PC-9 (cell line): ENCODE results near the gene TJP2. TPM values are rescaled to one million over a fixed set of nuclear protein-coding genes. Genes with fewer than 3 reads are reported as not detected.

Source experiments
- BruUV-seq: library from RNA; stranded (reverse); fragments of 400-500 nt; replicated peaks from 2 replicates; lab custom pipeline; 2021; lab: Mats Ljungman, UMichigan
- CTCF ChIA-PET: fragments of 300-600 bp; sonication (Branson Sonifier 250); formaldehyde crosslinking; loops from one replicate; lab custom pipeline; 2022; ENCODE audit warnings: antibody characterized with exemption; lab: Charles Lee
- POLR2A ChIA-PET: fragments of 300-600 bp; sonication (Branson Sonifier 250); formaldehyde crosslinking; loops from one replicate; lab custom pipeline; 2022; ENCODE audit warnings: antibody characterized with exemption; ENCODE audit not compliant: unreplicated experiment; lab: Charles Lee
- DNase-seq, 2 experiments: peaks; one replicate each; pipeline versions ENCODE4 v3.0.0 to v3.0.0-alpha.2; 2015 to 2022; ENCODE audit warnings: mixed read lengths in 1 of 2
- H2AFZ ChIP-seq: fragments of 200-600 bp; sonication (generic); 2 replicates; pipeline ENCODE4 v1.8.1; 2017; ENCODE audit warnings: antibody characterized with exemption
- H3F3A ChIP-seq: fragments of 200-600 bp; sonication (generic); 2 replicates; pipeline ENCODE4 v1.8.1; 2017; ENCODE audit warnings: antibody characterized with exemption, mild to moderate bottlenecking, low read depth; ENCODE audit not compliant: insufficient read depth
- H3K27ac ChIP-seq: fragments of 200-600 bp; sonication (generic); 2 replicates; pipeline ENCODE4 v1.6.1; 2016; ENCODE audit warnings: mixed run types
- H3K27me3 ChIP-seq: fragments of 200-600 bp; sonication (generic); 2 replicates; pipeline ENCODE4 v1.6.1; 2016; ENCODE audit warnings: low read depth, mixed run types; ENCODE audit not compliant: insufficient read depth
- H3K36me3 ChIP-seq: fragments of 200-600 bp; sonication (generic); 2 replicates; pipeline ENCODE4 v1.6.1; 2016; ENCODE audit warnings: low read depth, mixed run types
- H3K4me1 ChIP-seq: fragments of 200-600 bp; sonication (generic); replicated peaks from 2 replicates; pipeline ENCODE4 v1.6.1; 2016; ENCODE audit warnings: mixed run types; ENCODE audit not compliant: insufficient read depth
- H3K4me2 ChIP-seq: fragments of 200-600 bp; sonication (generic); 2 replicates; pipeline ENCODE4 v1.6.1; 2017; ENCODE audit warnings: mixed run types
- H3K4me3 ChIP-seq: fragments of 200-600 bp; sonication (generic); 2 replicates; pipeline ENCODE4 v1.6.1; 2016; ENCODE audit warnings: mixed run types
- H3K79me2 ChIP-seq: fragments of 200-600 bp; sonication (generic); 2 replicates; pipeline ENCODE4 v1.6.1; 2017; ENCODE audit warnings: low read depth, mixed run types
- H3K9me2 ChIP-seq: fragments of 200-600 bp; sonication (generic); 2 replicates; pipeline ENCODE4 v1.8.1; 2017; ENCODE audit warnings: mild to moderate bottlenecking; ENCODE audit not compliant: insufficient read depth
- H3K9me3 ChIP-seq: fragments of 200-600 bp; sonication (generic); 2 replicates; pipeline ENCODE4 v1.8.1; 2016; ENCODE audit warnings: low read depth; ENCODE audit not compliant: insufficient read depth
- H4K20me1 ChIP-seq: fragments of 200-600 bp; sonication (generic); 2 replicates; pipeline ENCODE4 v1.8.1; 2017; ENCODE audit not compliant: insufficient read depth
- EZH2 ChIP-seq: fragments of 200-600 bp; sonication (generic); IDR thresholded peaks from 2 replicates; pipeline ENCODE4 v1.8.0; 2017; ENCODE audit warnings: antibody characterized with exemption, low read depth
- intact Hi-C: fragments of 100-400 bp; cut with micrococcal nuclease; formaldehyde crosslinking; loops from one replicate; pipeline ENCODE4 v1.10.0; 2022; ENCODE audit not compliant: unreplicated experiment
- total RNA-seq: library from RNA; stranded (reverse); gene quantifications from 2 replicates; pipeline ENCODE4 v1.2.3, GENCODE V29; 2021
- TF ChIP-seq, protein P1 (sequence below): fragments of 200-600 bp; sonication (generic); conservative IDR thresholded peaks from 2 replicates; pipeline ENCODE4 v1.6.1; 2017; ENCODE audit warnings: mixed run types, antibody characterized with exemption, mild to moderate bottlenecking, moderate library complexity

Gene TJP2
- total RNA-seq, 1 experiment from 2014 or later = 143 TPM

DNA sequence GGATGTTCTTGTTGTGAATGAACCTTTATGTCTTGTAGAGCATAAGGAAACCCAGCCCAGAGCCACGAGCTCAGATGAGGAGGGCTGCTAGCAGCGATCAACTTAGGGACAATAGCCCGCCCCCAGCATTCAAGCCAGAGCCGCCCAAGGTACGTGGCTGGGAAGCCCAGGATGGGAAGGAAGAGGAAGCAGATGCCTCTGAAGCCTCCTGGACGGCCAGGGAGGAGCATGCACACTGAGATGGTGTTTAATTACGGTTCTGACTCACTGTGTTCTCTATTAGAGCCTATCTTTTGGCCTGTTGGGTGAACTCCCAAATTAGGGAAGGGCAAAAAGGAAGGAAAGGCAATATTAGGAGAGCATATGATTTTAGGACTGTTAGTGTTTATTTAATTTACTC is 75.3 kb downstream of the TJP2 start:
- CTCF ChIA-PET = no interaction called here
- H3K27me3 ChIP-seq = no peaks in the 10 kb centered on the region
- H3K4me1 ChIP-seq = no peaks in the 10 kb centered on the region
- no peak overlapping the region for H3K4me2 ChIP-seq
- H4K20me1 ChIP-seq = 0 out of 2 replicates have a peak, but pooled peaks cover 3% of the 10 kb centered on the region
- no peak overlapping the region for H3K27ac ChIP-seq
- H3K4me3 ChIP-seq = no peak overlapping the region
- no peak for TF ChIP-seq EZH2
- TF ChIP-seq, protein P1, sequence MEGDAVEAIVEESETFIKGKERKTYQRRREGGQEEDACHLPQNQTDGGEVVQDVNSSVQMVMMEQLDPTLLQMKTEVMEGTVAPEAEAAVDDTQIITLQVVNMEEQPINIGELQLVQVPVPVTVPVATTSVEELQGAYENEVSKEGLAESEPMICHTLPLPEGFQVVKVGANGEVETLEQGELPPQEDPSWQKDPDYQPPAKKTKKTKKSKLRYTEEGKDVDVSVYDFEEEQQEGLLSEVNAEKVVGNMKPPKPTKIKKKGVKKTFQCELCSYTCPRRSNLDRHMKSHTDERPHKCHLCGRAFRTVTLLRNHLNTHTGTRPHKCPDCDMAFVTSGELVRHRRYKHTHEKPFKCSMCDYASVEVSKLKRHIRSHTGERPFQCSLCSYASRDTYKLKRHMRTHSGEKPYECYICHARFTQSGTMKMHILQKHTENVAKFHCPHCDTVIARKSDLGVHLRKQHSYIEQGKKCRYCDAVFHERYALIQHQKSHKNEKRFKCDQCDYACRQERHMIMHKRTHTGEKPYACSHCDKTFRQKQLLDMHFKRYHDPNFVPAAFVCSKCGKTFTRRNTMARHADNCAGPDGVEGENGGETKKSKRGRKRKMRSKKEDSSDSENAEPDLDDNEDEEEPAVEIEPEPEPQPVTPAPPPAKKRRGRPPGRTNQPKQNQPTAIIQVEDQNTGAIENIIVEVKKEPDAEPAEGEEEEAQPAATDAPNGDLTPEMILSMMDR = no peak
- DNase-seq = no peak
- no TSS peak for BruUV-seq
- H3K36me3 ChIP-seq = peaks cover 42% of the 10 kb centered on the region
- intact Hi-C loops = no loop called here
- no peaks in the 10 kb centered on the region for H3K9me3 ChIP-seq
- H2AFZ ChIP-seq = no peak overlapping the region
- POLR2A ChIA-PET = no interaction called here
- no peaks in the 10 kb centered on the region for H3K79me2 ChIP-seq
- H3K9me2 ChIP-seq = no peaks in the 10 kb centered on the region
- H3F3A ChIP-seq = peaks cover 4% of the 10 kb centered on the region; the same call in 1 of the 2 replicates

DNA sequence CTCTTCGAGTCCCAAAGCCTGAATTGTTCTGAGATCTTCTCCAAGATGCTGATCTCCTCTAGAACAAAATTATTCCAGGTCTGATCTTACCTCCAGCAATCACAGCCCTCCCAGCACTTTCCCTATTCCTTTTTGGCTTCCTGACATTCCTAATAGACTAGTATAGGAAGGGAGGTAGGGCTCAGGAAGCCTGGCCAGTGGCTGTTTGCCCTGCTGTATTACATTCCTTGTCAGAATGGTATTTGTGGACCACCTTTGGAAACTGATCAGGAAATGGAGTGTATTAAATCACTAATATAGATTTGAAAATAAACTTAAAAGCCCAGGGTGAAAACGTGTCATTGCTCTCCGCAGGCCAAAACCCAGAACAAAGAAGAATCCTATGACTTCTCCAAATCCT is 76.6 kb downstream of the TJP2 start:
- Histone ChIP-seq H3K79me2 (no peaks in the 10 kb centered on the region), H3K4me1 (no peaks in the 10 kb centered on the region), H3K27ac (no peak overlapping the region), H3K4me2 (no peak overlapping the region), H3K9me3 (no peaks in the 10 kb centered on the region), H3K27me3 (no peaks in the 10 kb centered on the region), H3K9me2 (no peaks in the 10 kb centered on the region), H3K4me3 (no peak overlapping the region), H3K36me3 (peaks cover 42% of the 10 kb centered on the region), H2AFZ (no peak overlapping the region), H4K20me1 (0 out of 2 replicates have a peak, but pooled peaks cover 3% of the 10 kb centered on the region), H3F3A (peaks cover 4% of the 10 kb centered on the region; the same call in 1 of the 2 replicates)
- ChIA-PET CTCF (no interaction called here), POLR2A (no interaction called here)
- intact Hi-C loops = no loop called here
- BruUV-seq = no TSS peak
- no peak for TF ChIP-seq EZH2
- TF ChIP-seq, protein P1 = no peak
- no peak for DNase-seq

DNA sequence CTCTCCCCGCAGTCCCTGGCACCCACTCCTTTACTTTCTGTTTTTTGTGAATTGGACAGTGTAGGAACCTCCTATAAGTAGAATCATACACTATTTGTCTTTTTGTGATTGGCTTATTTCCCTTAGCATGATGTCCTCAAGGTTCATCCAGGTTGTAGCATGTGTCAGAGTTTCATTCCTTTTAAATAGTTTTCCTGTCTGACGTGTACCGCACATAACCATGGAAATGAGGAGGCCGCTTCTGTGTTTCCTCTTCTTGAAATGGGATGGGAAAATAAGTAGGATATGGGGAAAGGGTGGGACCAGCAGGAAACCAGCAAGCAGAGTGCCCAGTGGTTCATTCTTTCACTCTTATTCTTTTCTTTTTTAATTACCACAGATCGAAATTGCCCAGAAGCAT is 78.4 kb downstream of the TJP2 start:
- BruUV-seq = no TSS peak
- no peak overlapping the region for H2AFZ ChIP-seq
- ChIA-PET POLR2A (no interaction called here), CTCF (interaction anchor here (0.6 kb wide), 1 partner anchor 685 kb away, joined by 3 read pairs; no protein-coding TSS in a partner anchor)
- no peaks in the 10 kb centered on the region for H3K79me2 ChIP-seq
- H3K36me3 ChIP-seq = peaks cover 27% of the 10 kb centered on the region
- TF ChIP-seq, protein P1 = no peak
- H4K20me1 ChIP-seq = 0 out of 2 replicates have a peak, but pooled peaks cover 3% of the 10 kb centered on the region
- peaks cover 4% of the 10 kb centered on the region; the same call in 1 of the 2 replicates for H3F3A ChIP-seq
- H3K9me2 ChIP-seq = no peaks in the 10 kb centered on the region
- H3K27ac ChIP-seq = no peak overlapping the region
- H3K4me1 ChIP-seq = no peaks in the 10 kb centered on the region
- no peak overlapping the region for H3K4me2 ChIP-seq
- no peaks in the 10 kb centered on the region for H3K27me3 ChIP-seq
- DNase-seq = no peak
- H3K4me3 ChIP-seq = no peak overlapping the region
- no peaks in the 10 kb centered on the region for H3K9me3 ChIP-seq
- intact Hi-C loops = no loop called here
